Endothelial cell of umbilical vein (primary cell): ENCODE results near the gene TTLL9. TPM values are rescaled to one million over a fixed set of nuclear protein-coding genes. Genes with fewer than 3 reads are reported as not detected.

Source experiments
- BruUV-seq: library from RNA; stranded (reverse); fragments of 400-500 nt; replicated peaks from 2 replicates; lab custom pipeline; 2021; lab: Mats Ljungman, UMichigan
- CTCF ChIA-PET: fragments of 300-600, 350-600 bp; sonication (Branson Sonifier 250); formaldehyde crosslinking; loops from one replicate; lab custom pipeline; 2021; ENCODE audit warnings: antibody characterized with exemption, inconsistent platforms; lab: Charles Lee
- POLR2A ChIA-PET: fragments of 300-600, 350-600 bp; sonication (Branson Sonifier 250); formaldehyde crosslinking; loops from one replicate; lab custom pipeline; 2021; ENCODE audit warnings: antibody characterized with exemption, inconsistent platforms; lab: Charles Lee
- DNase-seq: peaks from one replicate; pipeline ENCODE4 v3.0.0-alpha.2; 2011; ENCODE audit warnings: low read depth, low spot score
- FAIRE-seq: peaks from 2 replicates; lab custom pipeline; 2011; peaks lifted over from hg19 to GRCh38; lab: Jason Lieb, UNC
- H2AFZ ChIP-seq: 2 replicates; pipeline ENCODE4 v1.6.0; 2012; ENCODE audit warnings: low read depth, low read length, control low read depth, inconsistent platforms
- H3K27ac ChIP-seq: 2 replicates; pipeline ENCODE4 v1.5.1; 2011; ENCODE audit warnings: low read depth, mild to moderate bottlenecking, control low read depth, low read length, moderate library complexity; ENCODE audit not compliant: insufficient read depth
- H3K27me3 ChIP-seq, 2 experiments: 2 replicates each; pipeline versions ENCODE4 v1.6.0 to v1.6.1; 2011; ENCODE audit warnings: low read length in 2 of 2, mixed read lengths in 1 of 2; ENCODE audit not compliant: control insufficient read depth in 2 of 2, insufficient read depth in 2 of 2
- H3K36me3 ChIP-seq, 2 experiments: 2 replicates in 1 of 2; 3 replicates in 1 of 2; pipeline ENCODE4 v1.5.1; 2011; ENCODE audit warnings: low read length in 2 of 2, mild to moderate bottlenecking in 1 of 2, moderate library complexity in 1 of 2; ENCODE audit not compliant: control insufficient read depth in 2 of 2, insufficient read depth in 2 of 2; ENCODE audit errors: extremely low read depth in 1 of 2
- H3K4me1 ChIP-seq: 3 replicates; pipeline ENCODE4 v1.5.1; 2011; ENCODE audit warnings: mild to moderate bottlenecking, low read length; ENCODE audit not compliant: control insufficient read depth, insufficient read depth; ENCODE audit errors: extremely low read depth
- H3K4me2 ChIP-seq: 2 replicates; pipeline ENCODE4 v1.6.1; 2011; ENCODE audit warnings: low read length, control low read depth, mixed read lengths; ENCODE audit not compliant: insufficient read depth
- H3K4me3 ChIP-seq, 3 experiments: fragments of 200-600 bp in 1 of 3; sonication (generic), shearing (Covaris generic) in 1 of 3; replicated peaks in 1 of 3; 2 replicates each; pipeline ENCODE4 v1.5.1; 2011 to 2016; ENCODE audit warnings: control low read depth in 3 of 3, low read length in 3 of 3, mild to moderate bottlenecking in 2 of 3, inconsistent platforms in 1 of 3, low read depth in 1 of 3, moderate library complexity in 1 of 3; ENCODE audit not compliant: insufficient read depth in 1 of 3
- H3K79me2 ChIP-seq: 2 replicates; pipeline ENCODE4 v1.6.0; 2012; ENCODE audit warnings: low read length, inconsistent platforms; ENCODE audit not compliant: control insufficient read depth, insufficient read depth
- H3K9ac ChIP-seq: replicated peaks from 2 replicates; pipeline ENCODE3; 2011; ENCODE audit warnings: low read length, control low read depth; ENCODE audit not compliant: insufficient read depth; ENCODE audit errors: extremely low read depth
- H3K9me1 ChIP-seq: replicated peaks from 3 replicates; pipeline ENCODE4 v1.6.0; 2011; ENCODE audit warnings: mild to moderate bottlenecking, low read length; ENCODE audit not compliant: control insufficient read depth, insufficient read depth; ENCODE audit errors: extremely low read depth
- H3K9me3 ChIP-seq: replicated peaks from 2 replicates; pipeline ENCODE4 v1.5.1; 2012; ENCODE audit warnings: low read length, inconsistent platforms; ENCODE audit not compliant: control insufficient read depth, insufficient read depth
- H4K20me1 ChIP-seq: replicated peaks from 2 replicates; pipeline ENCODE3; 2011; ENCODE audit warnings: mild to moderate bottlenecking, low read length; ENCODE audit not compliant: control insufficient read depth, insufficient read depth; ENCODE audit errors: extremely low read depth
- EZH2 ChIP-seq: IDR thresholded peaks from 2 replicates; pipeline ENCODE4 v1.6.1; 2012; ENCODE audit warnings: borderline replicate concordance, low read depth, mild to moderate bottlenecking, moderate library complexity, low read length, inconsistent platforms; ENCODE audit not compliant: severe bottlenecking
- GATA2 ChIP-seq: IDR thresholded peaks from 2 replicates; pipeline ENCODE4 v1.7.0; 2011; ENCODE audit warnings: low read depth, mild to moderate bottlenecking, moderate library complexity, mixed read lengths, low read length; ENCODE audit not compliant: insufficient read length, insufficient read depth
- MYC ChIP-seq: IDR thresholded peaks from one replicate; pipeline ENCODE4 v1.6.1; 2011; ENCODE audit warnings: mild to moderate bottlenecking, low read depth, low read length
- POLR2A ChIP-seq: IDR thresholded peaks from 2 replicates; pipeline ENCODE4 v1.6.1; 2012; ENCODE audit warnings: low read depth, mild to moderate bottlenecking, control low read depth, low read length
- dilution Hi-C: fragments of 300-500 bp; cut with MboI; formaldehyde crosslinking; loops from one replicate; pipeline ENCODE4 v1.15.0; 2019; ENCODE audit warnings: low sequenced_read_pairs; ENCODE audit not compliant: extremely low pct_ligation_motif_present
- intact Hi-C: fragments of 100-400 bp; cut with micrococcal nuclease; formaldehyde crosslinking; loops from one replicate; pipeline ENCODE4 v1.10.0; 2022
- polyA plus RNA-seq, 4 experiments: library from polyadenylated mRNA; depleted of rRNA in 3 of 4; stranded (reverse) in 3 of 4; unstranded in 1 of 4; fragments of >200 nt; gene quantifications; 2 replicates each; pipeline versions ENCODE4 v1.2.1 to v1.2.3, GENCODE V29; 2011 to 2012; ENCODE audit warnings: missing spikeins in 1 of 4
- total RNA-seq: library from RNA; stranded (reverse); gene quantifications from 2 replicates; pipeline ENCODE4 v1.2.3, GENCODE V29; 2021
- TF ChIP-seq, protein P1 (sequence below), 2 donors: IDR thresholded peaks; 1 replicate in 1 of 2; 2 replicates in 1 of 2; pipeline ENCODE4 v1.5.1; 2011; ENCODE audit warnings: low read length in 2 of 2, mild to moderate bottlenecking in 2 of 2, moderate library complexity in 2 of 2, control low read depth in 1 of 2, inconsistent platforms in 1 of 2, low read depth in 1 of 2; ENCODE audit not compliant: insufficient read depth in 1 of 2; ENCODE audit errors: extremely low read depth in 1 of 2

TTLL9 gene
- total and polyA plus RNA-seq, 2 donors (not counting 3 experiments of a cell fraction or from before 2014, with no cell fraction given), result 0.03 TPM; not detected in 1

DNA sequence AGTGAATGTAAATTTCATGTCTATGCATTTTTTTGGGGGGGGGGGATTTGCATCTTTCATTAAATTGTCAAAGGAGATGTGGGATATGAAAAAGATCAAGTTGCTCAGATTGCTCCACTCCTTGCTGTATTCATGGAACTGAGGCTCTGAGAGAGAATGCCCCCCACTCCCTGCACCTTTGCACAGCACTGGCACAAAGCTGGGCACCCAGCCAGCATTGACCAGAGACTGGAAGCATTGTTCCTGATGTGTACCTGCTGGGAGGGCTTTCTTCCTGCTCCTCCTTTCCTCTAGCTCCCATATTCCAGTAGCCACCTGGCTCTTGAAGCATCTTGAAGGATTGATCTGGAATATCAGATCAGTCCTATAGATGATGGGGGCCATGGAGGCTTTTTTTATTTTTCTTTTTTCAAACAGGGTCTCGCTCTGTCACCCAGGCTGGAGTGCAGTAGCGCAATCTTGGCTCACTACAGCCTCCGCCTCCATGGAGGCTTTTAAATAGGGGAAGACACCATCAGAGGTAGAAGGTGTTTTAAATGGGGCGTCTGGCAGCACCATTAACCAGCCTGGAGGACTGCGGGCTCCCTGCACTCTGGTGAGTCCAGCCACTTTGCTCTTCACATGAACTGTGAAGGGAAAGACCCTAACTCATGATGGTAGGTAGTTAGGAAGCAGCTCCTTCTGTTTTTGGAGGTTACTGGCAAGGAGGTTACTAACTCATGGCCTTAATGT is 11.0 kb upstream of the TTLL9 start:
- no peaks in the 10 kb centered on the region for H3K36me3 ChIP-seq
- no peak overlapping the region for H3K4me3 ChIP-seq
- no peak overlapping the region for H2AFZ ChIP-seq
- peaks cover 25 to 34% of the 10 kb centered on the region in 2 experiments for H3K27me3 ChIP-seq
- intact Hi-C loops (no loop called here), dilution Hi-C loops (no loop called here)
- H3K27ac ChIP-seq, result no peak overlapping the region
- DNase-seq, result no peak
- ChIA-PET POLR2A (no interaction called here), CTCF (interaction anchor here (0.6 to 18.2 kb wide), 12 partner anchors 9 to 232 kb away, joined by 3 to 619 read pairs (median 4); partner anchors contain the start of genes FOXS1, MYLK2 and PDRG1)
- no peak overlapping the region for H3K4me2 ChIP-seq
- H3K4me1 ChIP-seq, result no peaks in the 10 kb centered on the region
- H3K9me1 ChIP-seq, result no peaks in the 10 kb centered on the region
- H3K79me2 ChIP-seq, result no peaks in the 10 kb centered on the region
- no peak for TF ChIP-seq POLR2A
- TF ChIP-seq GATA2, result no peak
- BruUV-seq, result no TSS peak
- H3K9ac ChIP-seq, result no peak overlapping the region
- FAIRE-seq, result no peak
- no peaks in the 10 kb centered on the region for H3K9me3 ChIP-seq
- no peaks in the 10 kb centered on the region for H4K20me1 ChIP-seq

DNA sequence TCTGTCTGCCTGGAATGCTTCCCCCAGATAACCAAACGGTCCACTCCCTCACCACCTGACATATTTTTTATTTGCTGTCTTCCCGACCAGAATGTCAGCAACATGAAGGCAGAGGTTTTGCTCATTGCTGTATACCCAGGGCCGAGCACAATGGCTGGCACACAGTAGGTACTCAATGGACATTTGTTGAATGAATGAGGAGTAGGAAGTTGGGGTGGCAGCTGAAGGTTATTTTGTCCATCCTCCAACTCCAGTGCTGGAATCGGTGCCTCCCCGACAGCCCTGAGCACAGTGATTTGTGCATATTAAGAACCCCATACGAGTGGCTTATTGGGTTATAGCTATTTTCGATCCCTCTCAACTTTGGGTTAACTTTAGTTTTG is 10.4 kb upstream of the TTLL9 start:
- intact Hi-C loops (no loop called here), dilution Hi-C loops (no loop called here)
- Histone ChIP-seq H3K4me1 (no peaks in the 10 kb centered on the region), H2AFZ (no peak overlapping the region), H3K36me3 (no peaks in the 10 kb centered on the region), H3K9me1 (no peaks in the 10 kb centered on the region), H3K4me3 (no peak overlapping the region), H3K9me3 (no peaks in the 10 kb centered on the region), H3K79me2 (no peaks in the 10 kb centered on the region), H3K9ac (no peak overlapping the region), H3K27ac (no peak overlapping the region), H3K27me3 (peaks cover 24 to 32% of the 10 kb centered on the region in 2 experiments), H3K4me2 (no peak overlapping the region), H4K20me1 (no peaks in the 10 kb centered on the region)
- DNase-seq, result no peak
- CTCF ChIA-PET, result interaction anchor here (0.9 to 3.9 kb wide), 10 partner anchors 9 to 232 kb away, joined by 3 to 25 read pairs (median 3); partner anchors contain the start of genes FOXS1 and PDRG1
- BruUV-seq, result no TSS peak
- POLR2A ChIA-PET, result no interaction called here
- TF ChIP-seq MYC, result no peak
- TF ChIP-seq, protein P1, sequence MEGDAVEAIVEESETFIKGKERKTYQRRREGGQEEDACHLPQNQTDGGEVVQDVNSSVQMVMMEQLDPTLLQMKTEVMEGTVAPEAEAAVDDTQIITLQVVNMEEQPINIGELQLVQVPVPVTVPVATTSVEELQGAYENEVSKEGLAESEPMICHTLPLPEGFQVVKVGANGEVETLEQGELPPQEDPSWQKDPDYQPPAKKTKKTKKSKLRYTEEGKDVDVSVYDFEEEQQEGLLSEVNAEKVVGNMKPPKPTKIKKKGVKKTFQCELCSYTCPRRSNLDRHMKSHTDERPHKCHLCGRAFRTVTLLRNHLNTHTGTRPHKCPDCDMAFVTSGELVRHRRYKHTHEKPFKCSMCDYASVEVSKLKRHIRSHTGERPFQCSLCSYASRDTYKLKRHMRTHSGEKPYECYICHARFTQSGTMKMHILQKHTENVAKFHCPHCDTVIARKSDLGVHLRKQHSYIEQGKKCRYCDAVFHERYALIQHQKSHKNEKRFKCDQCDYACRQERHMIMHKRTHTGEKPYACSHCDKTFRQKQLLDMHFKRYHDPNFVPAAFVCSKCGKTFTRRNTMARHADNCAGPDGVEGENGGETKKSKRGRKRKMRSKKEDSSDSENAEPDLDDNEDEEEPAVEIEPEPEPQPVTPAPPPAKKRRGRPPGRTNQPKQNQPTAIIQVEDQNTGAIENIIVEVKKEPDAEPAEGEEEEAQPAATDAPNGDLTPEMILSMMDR (IDR thresholded peaks at IDR 0.05; ENCODE audit: extremely low read depth in 1 of 2, insufficient read depth in 1 of 2, low read depth in 1 of 2, low read length in 2 of 2), result no peak
- no peak for TF ChIP-seq EZH2
- FAIRE-seq, result no peak
